Measurements from ENCODE around the gene HOXC9. TPM values are rescaled to one million over a fixed set of nuclear protein-coding genes. Genes with fewer than 3 reads are reported as not detected.

Gene HOXC9
- total RNA-seq, 1 donor from 2014 or later: not detected

DNA sequence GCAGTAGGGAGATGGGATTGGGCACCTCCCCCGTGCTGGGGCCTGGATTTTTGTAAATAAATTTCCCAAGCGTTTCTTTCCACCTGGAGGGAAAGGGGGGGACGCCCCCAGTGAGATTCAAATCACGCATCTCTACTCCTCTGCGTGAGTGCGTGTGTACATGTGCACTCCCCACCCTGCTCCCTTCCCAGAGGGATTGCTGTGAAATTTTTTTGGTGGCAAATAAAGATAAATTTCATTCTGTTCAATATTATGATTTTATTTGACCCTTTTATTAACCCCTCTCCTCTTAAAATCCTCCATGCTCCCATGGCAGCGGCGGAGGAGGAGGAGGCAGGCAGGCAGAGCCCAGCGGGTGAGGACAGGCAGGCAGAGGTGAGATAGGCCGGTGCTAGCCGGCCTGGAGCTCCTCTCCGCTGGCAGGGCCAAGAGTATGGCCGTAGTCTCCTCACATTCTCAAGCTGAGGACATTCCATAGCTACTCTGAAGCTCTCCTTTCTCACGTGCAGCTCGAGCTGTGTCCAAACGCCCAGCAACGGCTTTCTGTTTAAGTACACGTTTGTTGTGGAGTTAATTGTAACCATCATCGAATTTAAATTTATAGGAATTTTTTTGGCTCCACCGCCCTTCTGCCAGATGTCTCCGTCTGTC lies 23.7 kb upstream of the HOXC9 start:
- no peak for DNase-seq (ENCODE audit: low read depth in 2 of 2)

DNA sequence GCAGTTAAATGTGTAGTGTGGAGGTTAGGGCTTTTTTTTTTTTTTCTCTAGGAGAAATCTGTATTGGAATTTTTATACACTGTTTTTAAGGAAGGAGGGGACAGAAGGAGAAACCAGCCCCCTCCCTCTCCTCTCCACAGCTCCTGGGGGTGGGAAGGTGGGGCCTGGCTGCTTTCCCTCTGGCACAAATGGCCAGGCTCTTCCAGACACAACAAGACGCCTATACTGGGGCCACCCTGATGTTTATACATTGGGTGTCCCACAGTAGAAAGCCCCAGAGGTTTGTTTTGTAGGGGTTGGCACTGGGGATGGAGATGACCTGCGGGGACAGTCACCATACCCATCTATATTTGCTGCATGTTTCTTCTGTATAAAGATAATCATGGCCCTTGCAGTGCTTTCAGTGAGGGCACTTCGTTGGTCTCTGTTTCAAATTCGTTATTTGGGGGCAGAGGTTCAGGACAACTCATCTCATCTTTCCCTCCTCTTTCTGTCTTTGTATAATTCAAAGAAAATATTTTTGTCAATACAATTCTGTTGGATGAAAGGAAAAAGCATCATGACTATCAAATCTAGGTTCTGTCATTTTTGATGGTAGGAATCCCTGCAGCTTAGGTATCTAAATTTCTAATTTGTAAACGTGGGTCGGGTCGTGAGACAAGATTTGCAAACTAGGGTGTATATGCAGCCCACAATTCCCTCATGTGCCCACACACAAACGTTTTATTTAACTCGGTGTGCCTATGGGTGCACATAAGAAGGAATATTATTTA lies 23.0 kb upstream of the HOXC9 start:
- DNase-seq (ENCODE audit: low read depth in 2 of 2): no peak

DNA sequence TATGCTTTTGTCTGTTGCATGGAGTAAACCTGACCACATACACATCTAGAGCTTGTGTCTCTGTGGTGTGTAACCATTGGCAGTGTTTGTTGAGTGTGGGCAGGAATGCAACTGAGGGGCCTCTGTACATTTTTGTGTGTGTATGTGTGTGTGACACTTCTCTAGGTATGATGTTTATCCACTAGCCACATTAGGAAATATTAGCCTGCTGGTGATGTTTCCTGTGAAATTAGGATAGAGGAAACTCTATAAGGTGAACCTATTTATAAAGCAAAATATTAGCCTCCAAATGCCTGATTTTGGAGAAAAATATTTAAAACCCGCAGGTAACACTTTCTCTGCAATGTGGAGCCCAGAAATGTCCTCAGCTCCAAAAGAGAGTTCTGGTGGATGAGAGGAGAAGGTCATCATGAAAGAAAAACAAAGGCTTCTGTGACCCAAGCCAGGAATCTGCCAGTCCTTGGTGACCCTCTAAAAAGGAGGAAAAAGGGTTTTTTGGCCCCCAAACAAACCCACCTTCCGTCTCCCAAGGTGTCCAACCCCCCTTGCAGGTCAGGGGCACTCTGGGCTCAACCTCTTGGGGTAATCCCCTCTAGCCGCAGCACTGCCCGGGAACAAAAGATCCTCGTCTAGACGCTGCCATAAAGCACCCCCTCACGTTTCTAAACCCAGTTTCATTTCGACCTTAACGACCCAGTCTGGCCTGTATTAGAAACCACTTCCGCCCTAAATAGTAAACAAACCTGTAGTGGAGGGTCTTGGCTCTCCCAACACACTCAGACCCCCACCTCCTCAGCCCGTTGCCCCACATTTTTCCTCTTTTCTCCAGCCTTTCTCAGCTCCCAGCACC lies 22.1 kb upstream of the HOXC9 start:
- no peak for DNase-seq (ENCODE audit: low read depth in 2 of 2)

DNA sequence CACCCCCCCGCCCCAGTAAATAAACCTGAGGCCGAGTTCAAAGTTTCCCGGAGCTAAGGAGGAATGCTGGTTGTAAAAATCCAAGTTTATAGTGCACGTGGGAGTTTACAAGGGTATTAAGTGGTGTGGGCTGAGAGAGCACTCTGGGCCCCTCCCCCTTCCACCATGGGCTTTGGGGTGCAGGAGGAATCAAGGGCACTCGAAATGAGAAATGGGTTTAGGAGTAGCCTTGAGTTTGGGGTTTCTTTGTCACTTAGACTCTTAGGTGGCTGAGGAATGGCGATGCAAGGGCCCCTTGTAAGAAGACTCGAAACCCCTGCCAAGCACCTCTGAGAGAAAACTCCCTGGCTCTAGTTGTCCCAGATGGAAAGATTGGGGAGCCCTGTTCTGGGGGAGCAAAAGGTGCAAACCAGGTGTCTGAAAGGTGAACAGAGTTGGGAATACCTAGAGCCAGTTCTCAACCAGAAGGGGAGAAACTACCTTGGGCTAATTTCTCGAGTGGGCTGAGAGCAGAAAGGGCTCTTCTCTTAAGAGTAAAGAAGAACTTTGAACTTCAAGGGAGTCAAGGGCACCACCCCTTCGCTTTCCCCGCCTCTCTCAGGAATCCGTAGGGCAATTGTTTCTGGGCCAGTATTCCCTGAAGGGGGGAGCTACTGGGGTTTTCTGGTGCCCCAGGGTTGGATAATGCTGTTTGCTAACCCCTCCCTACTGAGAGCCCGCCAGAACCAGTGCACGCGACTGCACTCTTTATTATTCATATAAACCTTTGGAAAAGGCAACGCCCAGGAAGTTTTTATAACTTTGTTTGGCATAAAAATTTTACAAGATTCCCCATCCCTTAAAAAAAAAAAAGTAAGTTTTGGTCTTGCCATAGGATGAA lies 21.2 kb upstream of the HOXC9 start:
- no peak for DNase-seq (ENCODE audit: low read depth in 2 of 2)

DNA sequence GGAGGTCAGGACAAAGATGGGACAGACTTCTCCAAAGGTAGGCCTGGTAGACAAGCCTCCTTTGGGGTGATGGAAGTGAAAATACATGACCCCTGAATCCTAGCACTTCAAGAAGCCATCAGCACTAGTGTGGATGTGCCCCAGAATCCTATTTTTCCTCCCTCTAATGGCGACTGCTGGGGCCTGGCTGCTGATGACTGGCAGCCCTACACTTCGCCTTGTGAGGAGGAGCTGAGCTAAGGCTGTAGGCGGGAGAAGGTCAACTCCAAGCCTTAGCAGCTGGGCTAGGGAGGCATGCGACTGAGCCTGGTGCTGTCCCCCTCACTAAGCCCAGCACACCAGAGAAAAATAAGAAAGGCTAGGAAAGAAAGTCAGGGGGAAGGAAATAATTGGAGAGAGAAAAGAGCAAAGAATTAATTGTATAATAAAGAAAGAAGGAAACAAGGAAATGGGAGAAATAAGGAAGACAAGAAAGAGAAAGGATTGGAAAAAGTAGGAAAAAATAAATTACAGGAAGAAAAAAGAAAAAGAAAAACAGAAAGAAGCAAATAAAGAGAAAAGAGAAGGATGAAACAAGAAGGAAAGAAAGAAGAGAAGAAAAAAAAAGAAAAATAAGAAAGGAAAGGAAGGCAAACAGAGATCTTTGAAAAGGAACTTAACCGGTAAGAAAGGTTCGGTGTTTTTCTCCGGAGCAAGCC lies 19.7 kb upstream of the HOXC9 start:
- DNase-seq (ENCODE audit: low read depth in 2 of 2): no peak

DNA sequence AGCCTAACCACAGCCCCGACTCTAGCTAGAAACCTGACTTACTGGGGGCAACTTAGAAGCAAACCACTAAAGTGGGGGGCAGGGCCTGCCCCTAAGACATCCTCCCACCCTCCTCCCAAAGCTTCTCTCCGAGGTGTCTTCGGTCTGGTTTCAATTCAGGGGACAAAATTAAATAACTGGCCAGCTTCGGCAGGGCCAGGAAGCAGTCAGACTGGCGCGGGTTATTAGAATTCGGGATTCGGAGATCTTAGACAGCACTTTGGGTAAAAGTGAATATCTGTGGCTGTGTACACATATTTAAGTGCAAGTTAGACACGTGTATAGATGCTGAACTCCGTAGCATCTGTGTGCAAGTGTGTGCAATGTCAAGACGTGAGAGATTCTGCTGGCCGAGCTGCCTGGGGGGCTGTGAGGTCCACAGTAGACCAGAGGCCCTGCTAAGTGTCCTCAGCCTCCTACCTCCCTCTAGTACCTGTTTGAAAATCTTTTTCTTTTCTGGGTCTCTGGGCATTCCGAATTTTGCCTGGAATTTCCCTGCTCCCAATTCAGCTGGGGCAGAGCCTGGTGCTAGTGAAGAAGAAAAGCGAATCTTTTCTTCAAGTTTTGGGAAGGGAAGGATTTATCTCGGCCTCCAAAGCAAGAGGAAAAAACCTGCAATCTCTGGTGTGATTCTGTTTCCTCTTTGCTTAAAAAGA lies 19.0 kb upstream of the HOXC9 start:
- DNase-seq (ENCODE audit: low read depth in 2 of 2): no peak

DNA sequence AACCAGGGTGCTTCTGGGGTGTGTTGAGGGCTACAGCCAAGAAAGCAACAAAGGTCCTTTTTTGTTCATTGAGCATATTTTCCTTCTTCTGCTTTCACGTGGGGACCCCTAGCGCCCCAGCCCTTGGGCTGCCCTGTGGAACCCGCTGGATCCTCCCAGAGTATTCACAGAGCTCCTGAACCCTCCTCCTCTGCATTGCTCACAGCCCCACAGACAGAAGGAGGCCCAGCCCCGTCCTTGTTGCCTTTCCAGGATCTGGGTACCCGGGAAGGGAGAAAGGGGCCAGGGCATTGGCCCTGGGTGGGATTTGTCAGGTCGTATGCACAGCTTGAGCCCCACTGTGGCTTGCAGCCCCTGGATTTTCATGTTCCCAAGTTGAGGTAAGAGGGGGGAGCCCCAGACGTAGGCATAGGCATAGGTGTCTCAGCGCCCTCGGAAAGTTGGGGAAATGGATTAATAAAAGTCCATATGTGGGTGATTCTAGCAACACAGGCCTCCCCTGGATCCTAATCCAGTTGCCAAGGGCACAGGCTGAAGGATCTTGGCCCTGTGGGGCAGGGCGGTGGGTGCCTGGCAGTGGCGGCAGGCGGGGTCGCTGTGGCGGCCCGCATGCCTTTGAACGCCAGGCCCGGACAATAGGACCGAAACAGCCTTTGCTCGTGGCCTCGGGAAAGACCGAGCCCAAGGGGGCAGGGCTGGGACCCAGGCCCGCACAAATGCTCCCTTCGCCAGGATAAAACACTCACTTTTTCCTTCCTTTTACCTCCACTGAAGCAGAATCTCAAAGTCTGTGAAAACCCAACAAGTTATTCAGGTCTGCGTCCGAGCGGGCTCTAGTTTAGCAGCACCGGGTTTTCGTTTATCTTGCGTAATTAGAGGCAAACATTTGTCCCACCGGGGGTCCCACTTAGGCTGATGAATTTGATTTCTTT lies 18.1 kb upstream of the HOXC9 start:
- no peak for DNase-seq (ENCODE audit: low read depth in 2 of 2)

DNA sequence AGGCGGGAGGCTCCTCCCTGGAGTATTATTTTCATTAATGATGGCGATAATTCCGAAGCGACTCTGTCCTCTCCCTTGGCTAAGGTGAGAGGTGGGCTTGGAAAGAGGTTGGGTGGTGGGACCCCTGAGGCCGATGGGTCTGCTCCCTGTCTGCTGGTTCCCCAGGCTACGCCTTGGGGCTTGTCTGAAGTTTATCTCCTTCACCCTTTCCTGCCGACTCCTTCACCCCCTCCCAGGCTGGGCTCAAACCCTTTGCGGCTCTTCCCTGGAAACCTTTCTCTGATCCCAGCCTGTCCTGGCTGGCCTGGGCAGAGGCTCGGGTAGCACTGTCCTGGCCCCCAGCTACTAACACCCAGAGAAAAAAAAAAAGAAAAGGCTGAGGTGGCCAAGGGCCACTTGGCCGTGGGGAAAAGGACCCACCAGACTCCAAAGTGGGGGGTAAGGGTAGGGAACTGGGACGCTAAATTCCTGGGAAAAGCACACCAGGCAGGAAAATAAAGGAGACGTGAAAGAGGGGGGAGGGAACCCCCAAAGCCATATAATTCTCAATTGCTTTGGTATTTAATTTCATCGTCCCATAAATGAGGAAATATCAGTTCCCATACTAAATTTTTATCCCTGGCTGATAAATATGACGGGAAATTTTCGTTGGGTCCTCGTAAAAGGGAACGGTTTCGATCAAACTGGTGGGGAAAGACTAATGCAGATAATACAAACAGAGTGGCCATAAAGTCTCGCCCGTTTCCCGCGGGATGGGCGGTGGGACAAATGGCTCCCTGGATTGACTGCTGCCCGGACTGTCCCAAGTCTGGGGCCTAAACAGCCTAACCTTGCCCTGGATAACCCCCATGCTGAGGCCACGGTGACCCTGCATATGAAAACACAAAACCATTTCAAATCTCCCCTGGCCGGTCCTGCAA lies 17.1 kb upstream of the HOXC9 start:
- DNase-seq (ENCODE audit: low read depth in 2 of 2): no peak

DNA sequence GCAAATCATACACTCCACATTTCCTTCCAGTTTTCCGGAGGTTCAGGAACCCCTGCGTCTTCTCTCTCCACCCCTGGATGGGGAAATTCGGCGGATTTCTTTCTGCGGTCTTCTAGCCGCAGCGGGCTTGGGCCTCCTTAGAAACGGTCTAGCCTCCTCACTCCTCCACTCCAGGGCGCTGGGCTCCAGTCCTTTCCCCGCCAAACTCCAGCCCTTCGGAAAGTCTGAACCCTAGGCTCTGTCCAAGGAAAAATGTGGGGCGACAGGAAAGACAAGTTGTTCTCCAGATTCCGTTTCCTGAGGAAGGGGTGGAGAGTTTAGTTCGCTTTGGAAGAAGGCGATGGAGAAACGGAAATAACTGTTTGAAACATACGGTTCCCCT lies 16.4 kb upstream of the HOXC9 start:
- DNase-seq (ENCODE audit: low read depth in 2 of 2): no peak

DNA sequence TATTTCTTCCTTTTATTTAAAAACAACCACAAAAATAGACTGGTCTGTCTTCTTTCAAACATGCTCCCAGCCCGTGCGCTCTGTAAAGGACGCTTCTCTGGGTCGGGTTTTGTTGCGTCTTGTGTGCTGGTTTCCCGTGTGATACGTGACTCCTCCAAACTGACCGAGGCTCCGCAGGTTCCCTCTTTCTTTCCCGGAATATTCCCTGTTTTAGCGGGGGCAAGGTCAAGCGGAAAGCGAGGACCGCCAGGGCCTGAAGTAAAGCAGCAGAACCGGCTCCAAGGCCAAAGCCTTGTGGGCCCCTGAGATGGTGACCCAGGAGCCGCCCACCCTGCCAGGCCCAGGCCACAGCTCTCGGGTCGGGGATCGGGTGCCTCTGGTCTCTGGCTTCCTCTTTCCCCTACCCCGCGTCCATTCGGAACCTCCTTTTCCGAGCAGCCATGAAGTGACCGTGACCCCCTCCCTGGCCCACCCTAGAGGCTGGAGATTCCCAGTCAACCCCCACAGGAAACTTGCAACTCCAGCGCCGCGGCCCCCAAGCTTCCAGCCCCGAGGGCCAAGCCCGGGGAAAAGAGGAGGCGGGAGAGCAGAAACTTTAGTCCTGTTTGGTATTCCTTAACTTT lies 15.9 kb upstream of the HOXC9 start:
- DNase-seq (ENCODE audit: low read depth in 2 of 2): no peak

DNA sequence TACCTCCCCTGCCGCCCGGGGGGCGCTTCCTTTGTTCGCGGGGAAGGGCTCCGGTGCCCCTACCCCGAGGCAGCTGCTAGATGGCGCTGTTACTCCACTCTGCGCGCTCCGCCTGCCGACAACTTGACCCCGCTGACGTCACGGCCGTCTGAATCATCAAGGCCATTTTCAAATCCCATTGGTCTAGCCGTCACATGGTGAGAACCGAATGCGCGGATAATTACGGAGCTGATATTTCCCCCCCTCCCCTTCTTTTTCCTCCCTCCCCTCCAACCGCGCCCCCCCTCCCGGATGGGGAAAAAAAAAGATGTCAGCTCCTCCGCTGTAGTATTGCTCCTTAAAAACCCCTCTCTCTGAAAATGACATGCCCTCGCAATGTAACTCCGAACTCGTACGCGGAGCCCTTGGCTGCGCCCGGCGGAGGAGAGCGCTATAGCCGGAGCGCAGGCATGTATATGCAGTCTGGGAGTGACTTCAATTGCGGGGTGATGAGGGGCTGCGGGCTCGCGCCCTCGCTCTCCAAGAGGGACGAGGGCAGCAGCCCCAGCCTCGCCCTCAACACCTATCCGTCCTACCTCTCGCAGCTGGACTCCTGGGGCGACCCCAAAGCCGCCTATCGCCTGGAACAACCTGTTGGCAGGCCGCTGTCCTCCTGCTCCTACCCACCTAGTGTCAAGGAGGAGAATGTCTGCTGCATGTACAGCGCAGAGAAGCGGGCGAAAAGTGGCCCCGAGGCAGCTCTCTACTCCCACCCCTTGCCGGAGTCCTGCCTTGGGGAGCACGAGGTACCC lies 14.9 kb upstream of the HOXC9 start, which contains the start of gene HOXC10:
TSS of gene HOXC10 (plus strand) at position 246 of the 791 bp plus-strand sequence. CDS start at position 360, 114 bp downstream.
- peak; percentile 85 to 87 for DNase-seq (ENCODE audit: low read depth in 2 of 2)

DNA sequence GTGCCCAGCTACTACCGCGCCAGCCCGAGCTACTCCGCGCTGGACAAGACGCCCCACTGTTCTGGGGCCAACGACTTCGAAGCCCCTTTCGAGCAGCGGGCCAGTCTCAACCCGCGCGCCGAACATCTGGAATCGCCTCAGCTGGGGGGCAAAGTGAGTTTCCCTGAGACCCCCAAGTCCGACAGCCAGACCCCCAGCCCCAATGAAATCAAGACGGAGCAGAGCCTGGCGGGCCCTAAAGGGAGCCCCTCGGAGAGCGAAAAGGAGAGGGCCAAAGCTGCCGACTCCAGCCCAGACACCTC lies 14.3 kb upstream of the HOXC9 start:
- DNase-seq (ENCODE audit: low read depth in 2 of 2): no peak

DNA sequence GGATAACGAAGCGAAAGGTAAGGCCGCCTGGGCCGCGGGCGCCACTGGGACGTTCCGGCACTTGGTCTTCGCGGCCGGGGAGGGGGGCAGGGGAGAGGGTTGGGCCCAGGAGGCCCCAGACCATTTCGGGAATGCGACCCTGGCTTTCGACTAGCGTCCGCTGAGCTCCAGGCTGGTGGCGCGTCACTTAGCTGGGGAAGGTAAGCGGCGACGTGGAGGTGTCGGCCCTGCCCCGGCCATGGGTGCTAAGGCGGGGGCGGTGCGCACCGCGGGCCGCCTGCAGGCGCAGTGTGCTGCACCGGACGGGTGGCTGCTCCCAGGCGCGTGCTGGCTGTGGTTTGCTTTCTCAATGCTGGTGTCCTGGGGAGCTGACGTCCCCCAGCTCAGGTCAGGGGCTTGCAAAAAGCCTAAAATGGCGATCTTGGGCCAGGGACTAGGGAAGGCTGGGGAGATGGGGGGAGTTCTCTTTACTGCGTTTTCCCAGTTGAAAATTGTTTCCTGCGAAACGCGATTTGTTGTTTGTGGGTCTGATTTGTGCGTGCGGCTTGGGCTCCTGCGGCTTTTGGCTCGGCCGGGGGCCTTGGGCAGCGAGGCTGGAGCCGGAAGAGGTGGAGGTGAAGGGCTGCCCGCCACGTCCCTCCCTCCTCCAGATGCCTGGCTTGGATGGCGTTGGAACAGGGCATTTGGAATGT lies 13.8 kb upstream of the HOXC9 start:
- no peak for DNase-seq (ENCODE audit: low read depth in 2 of 2)

DNA sequence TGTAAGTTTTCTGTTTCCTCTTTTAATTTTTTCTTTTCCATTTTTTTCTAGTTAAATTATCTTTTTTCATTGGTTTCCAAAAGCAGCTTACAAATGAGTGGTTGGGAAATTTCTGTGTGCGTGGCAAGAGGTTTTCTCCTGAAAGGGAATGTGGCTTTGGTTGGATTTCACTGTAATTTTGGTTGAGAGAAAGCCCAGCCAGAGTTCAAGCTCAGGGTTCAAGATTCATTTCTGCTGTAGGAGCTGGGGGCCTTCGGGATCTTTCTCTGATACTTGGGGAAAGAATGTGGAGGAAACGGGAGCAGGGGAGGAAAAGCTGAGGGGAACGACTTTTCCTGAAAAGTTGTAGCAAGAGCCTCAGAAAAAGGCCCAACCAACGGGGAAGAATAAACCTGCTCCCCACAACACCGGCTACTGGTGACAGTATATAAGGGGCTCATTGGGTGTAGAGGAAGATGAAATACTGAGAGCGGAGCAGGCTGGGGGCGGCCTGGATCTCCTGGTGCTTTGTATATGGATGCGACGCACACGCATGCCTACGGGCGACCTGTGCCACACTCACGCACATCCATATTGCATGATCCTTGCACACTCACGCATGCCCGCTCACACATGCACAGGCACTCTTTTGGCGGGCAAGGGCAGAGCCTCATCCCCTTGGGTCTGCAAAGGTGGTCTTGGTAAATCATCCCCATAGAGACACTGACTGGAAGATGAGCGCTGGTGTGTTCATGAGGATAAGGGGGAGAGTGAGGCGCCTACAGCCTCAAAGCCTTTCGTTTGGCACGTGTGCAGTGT lies 13.1 kb upstream of the HOXC9 start:
- no peak for DNase-seq (ENCODE audit: low read depth in 2 of 2)

DNA sequence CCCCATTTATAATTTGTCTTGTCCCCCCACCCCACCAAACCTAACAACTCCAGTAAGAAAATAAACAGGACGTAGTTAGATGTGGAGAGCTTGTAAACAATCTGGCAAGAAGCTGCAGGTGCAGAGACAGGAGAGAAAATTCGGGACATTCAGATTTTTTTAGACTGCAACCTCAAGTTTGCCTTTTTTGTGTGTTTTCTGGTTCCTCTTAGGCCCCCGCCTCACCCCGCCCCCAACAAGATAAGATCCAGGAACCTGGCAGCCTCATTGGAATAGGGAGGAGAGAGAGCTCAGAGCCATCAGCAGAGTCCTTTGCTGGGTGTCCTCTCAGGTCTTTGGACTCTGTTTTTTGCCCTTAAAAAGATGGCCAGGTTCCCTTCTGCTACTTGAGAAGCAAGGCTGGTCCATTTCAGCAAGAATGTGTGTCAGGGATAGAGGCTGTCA lies 12.2 kb upstream of the HOXC9 start:
- no peak for DNase-seq (ENCODE audit: low read depth in 2 of 2)
